SK-N-SH (cell line): ENCODE data around the gene RAB30. TPM values are rescaled to one million over a fixed set of nuclear protein-coding genes. Genes with fewer than 3 reads are reported as not detected.

ENCODE experiments used
- CTCF ChIA-PET: fragments of 300-600, 350-600 bp; formaldehyde crosslinking; extraction: SDS; loops from one replicate; lab custom pipeline; 2021; lab: Yijun Ruan, JAX
- POLR2A ChIA-PET: fragments of 350-600 bp; sonication (Branson Sonifier 250); formaldehyde crosslinking; extraction: SDS; loops from one replicate; lab custom pipeline; 2020; ENCODE audit warnings: antibody characterized with exemption, inconsistent platforms; lab: Yijun Ruan, JAX
- DNase-seq: peaks from one replicate; pipeline ENCODE4 v3.0.0; 2012
- H2AFZ ChIP-seq: fragments of 200-600 bp; sonication (generic); 2 replicates; pipeline ENCODE4 v1.8.1; 2016; ENCODE audit warnings: antibody characterized with exemption, mild to moderate bottlenecking, low read depth
- H3F3A ChIP-seq: fragments of 200-600 bp; sonication (generic); replicated peaks from 2 replicates; pipeline ENCODE3; 2016; ENCODE audit warnings: antibody characterized with exemption, mild to moderate bottlenecking; ENCODE audit not compliant: insufficient read depth
- H3K27ac ChIP-seq, 2 experiments: fragments of 200-500 bp in 1 of 2; fragments of 200-600 bp in 1 of 2; sonication (Bioruptor generic) in 1 of 2; sonication (generic), shearing (Covaris generic) in 1 of 2; 2 replicates each; pipeline versions ENCODE4 v1.5.1 to v1.6.1; 2014 to 2016; ENCODE audit warnings: low read depth in 2 of 2, inconsistent platforms in 1 of 2, low read length in 1 of 2, mild to moderate bottlenecking in 1 of 2, mixed read lengths in 1 of 2
- H3K27me3 ChIP-seq: fragments of 200-600 bp; sonication (generic), shearing (Covaris generic); 2 replicates; pipeline ENCODE4 v1.6.1; 2016; ENCODE audit warnings: mixed run types; ENCODE audit not compliant: insufficient read depth
- H3K36me3 ChIP-seq, 2 experiments: fragments of 200-500 bp in 1 of 2; fragments of 200-600 bp in 1 of 2; sonication (Bioruptor generic) in 1 of 2; sonication (generic) in 1 of 2; replicated peaks in 1 of 2; 2 replicates each; pipeline versions ENCODE3 to v1.5.1; 2014 to 2016; ENCODE audit warnings: low read length in 1 of 2, mild to moderate bottlenecking in 1 of 2; ENCODE audit not compliant: insufficient read depth in 2 of 2, control insufficient read depth in 1 of 2
- H3K4me1 ChIP-seq, 2 experiments: fragments of 200-500 bp in 1 of 2; fragments of 200-600 bp in 1 of 2; sonication (Bioruptor generic) in 1 of 2; sonication (generic), shearing (Covaris generic) in 1 of 2; 2 replicates each; pipeline versions ENCODE4 v1.5.1 to v1.6.1; 2014 to 2016; ENCODE audit warnings: low read depth in 1 of 2, low read length in 1 of 2, mixed run types in 1 of 2; ENCODE audit not compliant: insufficient read depth in 2 of 2, control insufficient read depth in 1 of 2
- H3K4me2 ChIP-seq: fragments of 200-600 bp; sonication (generic), shearing (Covaris generic); 2 replicates; pipeline ENCODE4 v1.6.1; 2017; ENCODE audit warnings: mixed run types
- H3K4me3 ChIP-seq, 2 experiments: fragments of 200-500 bp in 1 of 2; fragments of 200-600 bp in 1 of 2; sonication (Bioruptor generic) in 1 of 2; sonication (generic), shearing (Covaris generic) in 1 of 2; 2 replicates each; pipeline versions ENCODE4 v1.5.1 to v1.8.1; 2014 to 2016; ENCODE audit warnings: low read depth in 2 of 2, inconsistent platforms in 1 of 2, low read length in 1 of 2, mild to moderate bottlenecking in 1 of 2, mixed read lengths in 1 of 2, moderate library complexity in 1 of 2
- H3K79me2 ChIP-seq: fragments of 200-600 bp; sonication (generic); 2 replicates; pipeline ENCODE4 v1.8.1; 2017; ENCODE audit warnings: mild to moderate bottlenecking; ENCODE audit not compliant: insufficient read depth
- H3K9ac ChIP-seq: fragments of 200-600 bp; sonication (generic); 2 replicates; pipeline ENCODE4 v1.6.1; 2017; ENCODE audit warnings: mixed run types
- H3K9me2 ChIP-seq: fragments of 200-600 bp; sonication (generic); 2 replicates; pipeline ENCODE4 v1.6.1; 2017; ENCODE audit warnings: mixed run types
- H3K9me3 ChIP-seq: fragments of 200-600 bp; sonication (generic); 2 replicates; pipeline ENCODE4 v1.6.1; 2017; ENCODE audit warnings: mixed run types, mild to moderate bottlenecking, moderate library complexity
- H4K20me1 ChIP-seq: fragments of 200-600 bp; sonication (generic); 2 replicates; pipeline ENCODE4 v1.6.1; 2017; ENCODE audit warnings: mild to moderate bottlenecking, mixed run types; ENCODE audit not compliant: insufficient read depth
- CTCF ChIP-seq: fragments of 200-600 bp; sonication (generic); IDR thresholded peaks from 2 replicates; pipeline ENCODE4 v1.6.1; 2017; ENCODE audit warnings: antibody characterized with exemption, mild to moderate bottlenecking, moderate library complexity
- ELF1 ChIP-seq: IDR thresholded peaks from 2 replicates; pipeline ENCODE4 v1.4.0; 2012
- EZH2phosphoT487 ChIP-seq: fragments of 200-600 bp; sonication (generic); IDR thresholded peaks from 2 replicates; pipeline ENCODE4 v1.6.1; 2017; ENCODE audit warnings: low read depth, mixed run types, mild to moderate bottlenecking, antibody characterized with exemption, moderate library complexity, borderline replicate concordance
- FOXJ3 ChIP-seq: sonication (generic); formaldehyde crosslinking; IDR thresholded peaks from 2 replicates; pipeline ENCODE4 v1.5.1; 2020; ENCODE audit warnings: mild to moderate bottlenecking, missing genetic modification reagents
- JUND ChIP-seq: IDR thresholded peaks from 2 replicates; pipeline ENCODE4 v1.4.0; 2012
- MAX ChIP-seq: IDR thresholded peaks from 2 replicates; pipeline ENCODE4 v1.4.0; 2012; ENCODE audit warnings: low read depth
- MEF2A ChIP-seq: IDR thresholded peaks from 2 replicates; pipeline ENCODE4 v1.4.0; 2012; ENCODE audit warnings: low read depth, borderline replicate concordance
- MXI1 ChIP-seq: IDR thresholded peaks from 2 replicates; pipeline ENCODE4 v1.6.1; 2012; ENCODE audit warnings: mild to moderate bottlenecking, low read depth, low read length, improper control_type of control experiment
- NFIC ChIP-seq: IDR thresholded peaks from 2 replicates; pipeline ENCODE4 v1.4.0; 2012; ENCODE audit warnings: borderline replicate concordance
- NRF1 ChIP-seq: IDR thresholded peaks from 2 replicates; pipeline ENCODE4 v1.6.1; 2012; ENCODE audit warnings: low read depth, mild to moderate bottlenecking, low read length
- RCOR1 ChIP-seq: fragments of 150-350 bp; IDR thresholded peaks from 2 replicates; pipeline ENCODE4 v1.6.1; 2017; ENCODE audit warnings: antibody characterized with exemption, low read length
- REST ChIP-seq: IDR thresholded peaks from 2 replicates; pipeline ENCODE4 v1.6.1; 2012; ENCODE audit warnings: mild to moderate bottlenecking, low read depth, low read length, moderate library complexity
- RFX5 ChIP-seq: IDR thresholded peaks from 2 replicates; pipeline ENCODE4 v1.6.1; 2012; ENCODE audit warnings: mild to moderate bottlenecking, improper control_type of control experiment, low read length
- RXRA ChIP-seq: IDR thresholded peaks from 2 replicates; pipeline ENCODE4 v1.4.0; 2012; ENCODE audit warnings: low read depth, mild to moderate bottlenecking, borderline replicate concordance
- SIN3A ChIP-seq: IDR thresholded peaks from 2 replicates; pipeline ENCODE4 v1.6.1; 2012; ENCODE audit warnings: low read depth, mild to moderate bottlenecking, low read length, moderate library complexity, borderline replicate concordance
- TEAD4 ChIP-seq: IDR thresholded peaks from 2 replicates; pipeline ENCODE4 v1.4.0; 2012; ENCODE audit warnings: mild to moderate bottlenecking, borderline replicate concordance; ENCODE audit not compliant: insufficient read depth
- YY1 ChIP-seq: IDR thresholded peaks from 2 replicates; pipeline ENCODE4 v1.4.0; 2012; ENCODE audit warnings: low read depth, mild to moderate bottlenecking
- WGBS: methylation state at CpG from one replicate; pipeline ENCODE4 v1.1.6; 2017; ENCODE audit warnings: low lambda C conversion rate; 5-methylcytosine and 5-hydroxymethylcytosine counted together
- polyA plus RNA-seq, 3 experiments: library from polyadenylated mRNA; depleted of rRNA; stranded (reverse); fragments of >200 nt; gene quantifications; 2 replicates each; pipeline ENCODE4 v1.2.3, GENCODE V29; 2012

The RAB30 gene
- polyA plus RNA-seq, 1 of the 3 experiments (the other 2 are of a cell fraction): 3.3 TPM

- TF ChIP-seq RCOR1: no peak
- TF ChIP-seq EZH2phosphoT487: no peak
- no peak for TF ChIP-seq MXI1
- TF ChIP-seq CTCF: no peak
- TF ChIP-seq RFX5: no peak
- TF ChIP-seq TEAD4: no peak
- TF ChIP-seq MAX: no peak
- TF ChIP-seq SIN3A: no peak
- no peak for TF ChIP-seq RXRA
- TF ChIP-seq JUND: no peak
- TF ChIP-seq REST: no peak
- no peak for TF ChIP-seq NRF1
- TF ChIP-seq YY1: no peak
- TF ChIP-seq FOXJ3 (CRISPR knock-in tag): no peak
- no peak for TF ChIP-seq MEF2A
- TF ChIP-seq ELF1: no peak
- TF ChIP-seq NFIC: no peak
- TF ChIP-seq, all 33 proteins: peak for 0
- Histone ChIP-seq H3K4me1 (peaks cover 4 to 14% of the 10 kb centered on the region in 2 experiments; a peak in 3 of 4 replicates), H3K27me3 (no peaks in the 10 kb centered on the region), H4K20me1 (no peaks in the 10 kb centered on the region), H3K9ac (no peak overlapping the region), H3F3A (peaks cover 3% of the 10 kb centered on the region), H3K4me2 (no peak overlapping the region), H3K27ac (no peak overlapping the region), H3K9me3 (no peaks in the 10 kb centered on the region), H3K4me3 (no peak overlapping the region), H3K9me2 (no peaks in the 10 kb centered on the region), H3K79me2 (peaks cover 6% of the 10 kb centered on the region; the same call in 1 of the 2 replicates), H3K36me3 (peaks cover 0 to 4% of the 10 kb centered on the region in 2 experiments), H2AFZ (no peak overlapping the region)
- POLR2A ChIA-PET: no interaction called here
- 88% methylated on average over 3 of the region's 3 CpGs for WGBS
- no peak for DNase-seq
- CTCF ChIA-PET: interaction anchor here (1.6 kb wide), 1 partner anchor 30 kb away, joined by 3 read pairs; no protein-coding TSS in a partner anchor
Observed at GRCh38 chr11:83002053-83002452, 69.6 kb downstream of the RAB30 start.
